H9 (cell line): Measurements from ENCODE around the gene NYAP1. TPM values are rescaled to one million over a fixed set of nuclear protein-coding genes. Genes with fewer than 3 reads are reported as not detected.

ENCODE experiments used
- DNase-seq: peaks from one replicate; pipeline ENCODE4 v3.0.0-alpha.2; 2017
- H2AFZ ChIP-seq: one replicate; pipeline ENCODE4 v1.6.1; 2013; ENCODE audit warnings: mild to moderate bottlenecking, low read length, control low read depth, moderate library complexity
- H2AK5ac ChIP-seq: 2 replicates; pipeline ENCODE4 v1.6.1; 2013; ENCODE audit warnings: low read length, control low read depth, mixed read lengths; ENCODE audit not compliant: insufficient read length
- H2BK120ac ChIP-seq: one replicate; pipeline ENCODE4 v1.6.1; 2013; ENCODE audit warnings: low read depth, mild to moderate bottlenecking, low read length, control low read depth, inconsistent platforms; ENCODE audit not compliant: poor library complexity, severe bottlenecking
- H2BK12ac ChIP-seq: 2 replicates; pipeline ENCODE4 v1.6.1; 2013; ENCODE audit warnings: low read length, control low read depth, mixed read lengths, low read depth; ENCODE audit not compliant: insufficient read length
- H2BK15ac ChIP-seq: 2 replicates; pipeline ENCODE4 v1.6.1; 2013; ENCODE audit warnings: low read depth, low read length, control low read depth
- H2BK20ac ChIP-seq: one replicate; pipeline ENCODE4 v1.6.1; 2013; ENCODE audit warnings: low read depth, mild to moderate bottlenecking, low read length, control low read depth, inconsistent platforms; ENCODE audit not compliant: poor library complexity, severe bottlenecking
- H2BK5ac ChIP-seq: 2 replicates; pipeline ENCODE4 v1.6.1; 2013; ENCODE audit warnings: low read length, control low read depth, mixed read lengths; ENCODE audit not compliant: insufficient read length
- H3K14ac ChIP-seq: 2 replicates; pipeline ENCODE4 v1.6.1; 2013; ENCODE audit warnings: low read length, control low read depth; ENCODE audit not compliant: insufficient read depth
- H3K18ac ChIP-seq: 2 replicates; pipeline ENCODE4 v1.6.1; 2013; ENCODE audit warnings: low read depth, mild to moderate bottlenecking, mixed read lengths, low read length, control low read depth; ENCODE audit not compliant: insufficient read length
- H3K23ac ChIP-seq: 2 replicates; pipeline ENCODE4 v1.6.1; 2013; ENCODE audit warnings: low read length, control low read depth, mixed read lengths, low read depth; ENCODE audit not compliant: insufficient read length
- H3K23me2 ChIP-seq: 2 replicates; pipeline ENCODE4 v1.6.1; 2013; ENCODE audit warnings: low read depth, mild to moderate bottlenecking, mixed read lengths, low read length, control low read depth; ENCODE audit not compliant: insufficient read length, poor library complexity, severe bottlenecking
- H3K27ac ChIP-seq: 2 replicates; pipeline ENCODE4 v1.5.1; 2013; ENCODE audit warnings: low read length, control low read depth, mixed read lengths, low read depth; ENCODE audit not compliant: insufficient read length
- H3K27me3 ChIP-seq: 2 replicates; pipeline ENCODE4 v1.6.1; 2013; ENCODE audit warnings: low read length, control low read depth, inconsistent platforms; ENCODE audit not compliant: insufficient read depth
- H3K4ac ChIP-seq: 2 replicates; pipeline ENCODE4 v1.6.1; 2013; ENCODE audit warnings: low read depth, mild to moderate bottlenecking, control low read depth, inconsistent platforms, low read length, moderate library complexity
- H3K4me1 ChIP-seq: 2 replicates; pipeline ENCODE4 v1.6.1; 2013; ENCODE audit warnings: low read length, control low read depth, inconsistent platforms; ENCODE audit not compliant: insufficient read depth
- H3K4me2 ChIP-seq: 2 replicates; pipeline ENCODE4 v1.6.1; 2013; ENCODE audit warnings: low read length, control low read depth, mixed read lengths; ENCODE audit not compliant: insufficient read length, insufficient read depth
- H3K56ac ChIP-seq: 2 replicates; pipeline ENCODE4 v1.6.1; 2013; ENCODE audit warnings: low read depth, mild to moderate bottlenecking, mixed read lengths, low read length, control low read depth; ENCODE audit not compliant: insufficient read length
- H3K79me1 ChIP-seq: 2 replicates; pipeline ENCODE4 v1.6.1; 2013; ENCODE audit warnings: low read depth, mild to moderate bottlenecking, moderate library complexity, low read length, control low read depth, inconsistent platforms; ENCODE audit not compliant: insufficient read depth, poor library complexity, severe bottlenecking
- H3K79me2 ChIP-seq: 2 replicates; pipeline ENCODE4 v1.6.1; 2013; ENCODE audit warnings: low read length, control low read depth, inconsistent platforms; ENCODE audit not compliant: insufficient read depth
- H3K9ac ChIP-seq: 2 replicates; pipeline ENCODE4 v1.6.1; 2013; ENCODE audit warnings: low read length, control low read depth, mixed read lengths; ENCODE audit not compliant: insufficient read length; ENCODE audit errors: extremely low read depth
- H3K9me3 ChIP-seq: one replicate; pipeline ENCODE4 v1.6.1; 2013; ENCODE audit warnings: low read depth, low read length, inconsistent platforms; ENCODE audit not compliant: control insufficient read depth
- H3T11ph ChIP-seq: one replicate; pipeline ENCODE4 v1.6.1; 2013; ENCODE audit warnings: mild to moderate bottlenecking, low read length, control low read depth, inconsistent platforms
- H4K20me1 ChIP-seq: one replicate; pipeline ENCODE4 v1.6.1; 2013; ENCODE audit not compliant: control insufficient read depth, insufficient read length, insufficient read depth
- H4K5ac ChIP-seq: 2 replicates; pipeline ENCODE4 v1.6.1; 2013; ENCODE audit warnings: low read depth, mild to moderate bottlenecking, mixed read lengths, low read length, control low read depth; ENCODE audit not compliant: insufficient read length
- H4K8ac ChIP-seq: replicated peaks from 2 replicates; pipeline ENCODE4 v1.6.1; 2013; ENCODE audit warnings: low read length, control low read depth, mixed read lengths, low read depth; ENCODE audit not compliant: insufficient read length
- H4K91ac ChIP-seq: 2 replicates; pipeline ENCODE4 v1.6.1; 2013; ENCODE audit warnings: low read depth, mild to moderate bottlenecking, moderate library complexity, mixed read lengths, low read length, control low read depth; ENCODE audit not compliant: insufficient read length
- H3K27ac Mint-ChIP-seq, 3 experiments: 2 replicates in 2 of 3; 3 replicates in 1 of 3; pipeline ENCODE4 v1.8.0; 2020 to 2021; ENCODE audit warnings: mixed read lengths in 3 of 3, mild to moderate bottlenecking in 1 of 3, moderate library complexity in 1 of 3
- H3K27me3 Mint-ChIP-seq: 2 replicates; pipeline ENCODE4 v1.8.0; 2021; ENCODE audit warnings: low read depth, mild to moderate bottlenecking, moderate library complexity, mixed read lengths
- H3K36me3 Mint-ChIP-seq, 3 experiments: 2 replicates in 2 of 3; 3 replicates in 1 of 3; pipeline ENCODE4 v1.8.0; 2020 to 2021; ENCODE audit warnings: low read depth in 3 of 3, mixed read lengths in 3 of 3; ENCODE audit not compliant: insufficient read depth in 1 of 3
- H3K4me1 Mint-ChIP-seq, 2 experiments: 2 replicates each; pipeline ENCODE4 v1.8.0; 2020; ENCODE audit warnings: mixed read lengths in 2 of 2
- H3K4me3 Mint-ChIP-seq, 2 experiments: 2 replicates in 1 of 2; 3 replicates in 1 of 2; pipeline ENCODE4 v1.8.0; 2020 to 2021; ENCODE audit warnings: mild to moderate bottlenecking in 2 of 2, mixed read lengths in 2 of 2, moderate library complexity in 1 of 2
- H3K9me3 Mint-ChIP-seq, 2 experiments: 2 replicates in 1 of 2; 3 replicates in 1 of 2; pipeline ENCODE4 v1.8.0; 2020; ENCODE audit warnings: mild to moderate bottlenecking in 2 of 2, mixed read lengths in 2 of 2, moderate library complexity in 1 of 2
- CTCF ChIP-seq: fragments of 200-600 bp; sonication (generic); conservative IDR thresholded peaks from 3 replicates; pipeline ENCODE4 v1.8.0; 2021; ENCODE audit warnings: antibody characterized with exemption, mild to moderate bottlenecking
- WGBS: extraction: QIAGEN DNeasy Blood & Tissue Kit; methylation state at CpG from one replicate; pipeline ENCODE4 v1.1.7; 2013; ENCODE audit warnings: missing lambda C conversion rate, low lambda C conversion rate, mixed read lengths; ENCODE audit not compliant: insufficient read length; ENCODE audit errors: extremely low coverage; 5-methylcytosine and 5-hydroxymethylcytosine counted together
- total RNA-seq: library from RNA; stranded (reverse); gene quantifications from 2 replicates; pipeline ENCODE4 v1.2.1, GENCODE V29; 2021

Gene NYAP1
- total RNA-seq, 1 experiment from 2014 or later: 3.2 TPM

GRCh38 chr7:100434297-100435144, 49.2 kb upstream of the NYAP1 start:
- Histone ChIP-seq H3K27me3 (no peaks in the 10 kb centered on the region), H2BK120ac (no peak overlapping the region), H4K91ac (no peak overlapping the region), H3K23ac (no peak overlapping the region), H3K18ac (no peak overlapping the region), H3K4me2 (peak overlapping the region; percentile 91), H3K4me1 (no peaks in the 10 kb centered on the region), H3K79me2 (no peaks in the 10 kb centered on the region; the same call in 1 of the 2 replicates), H3K14ac (no peak overlapping the region), H3K56ac (no peak overlapping the region), H2BK15ac (no peak overlapping the region), H2BK20ac (no peak overlapping the region), H4K8ac (no peak overlapping the region), H3T11ph (no peak overlapping the region), H3K79me1 (peaks cover 3% of the 10 kb centered on the region), H3K4ac (no peak overlapping the region), H3K9me3 (no peaks in the 10 kb centered on the region), H4K5ac (no peak overlapping the region), H4K20me1 (no peaks in the 10 kb centered on the region), H3K27ac (no peak overlapping the region), H3K23me2 (peaks cover 11% of the 10 kb centered on the region), H2BK12ac (no peak overlapping the region), H2AFZ (no peak overlapping the region), H3K9ac (peak overlapping the region; percentile 63), H2BK5ac (no peak overlapping the region), H2AK5ac (no peak overlapping the region)
- WGBS: no CpG with 5 or more reads among the region's 22 CpGs
- H3K27me3 Mint-ChIP-seq: peaks cover 5% of the 10 kb centered on the region
- H3K4me3 Mint-ChIP-seq: peak overlapping the region; percentile 87 to 96
- H3K4me1 Mint-ChIP-seq: peaks cover 45 to 46% of the 10 kb centered on the region in 2 experiments
- peak overlapping the region; percentile 78 to 97 (median 95) for H3K27ac Mint-ChIP-seq
- H3K36me3 Mint-ChIP-seq: peaks cover 37 to 62% (median 39%) of the 10 kb centered on the region in 3 experiments
- no peak for DNase-seq
- no peak for TF ChIP-seq CTCF
- H3K9me3 Mint-ChIP-seq: peaks cover 0 to 1% of the 10 kb centered on the region in 2 experiments; a peak in 1 of 5 replicates
